T-helper 2 cell treated with Interferon-gamma antibody and Interleukin-4, amounts not matched to agents 100 ng/mL and 5 ng/mL, for 36 hours (primary cell): ENCODE data around the gene CAMK2G. TPM values are rescaled to one million over a fixed set of nuclear protein-coding genes. Genes with fewer than 3 reads are reported as not detected.
"Not testable (repeated sequence)": the region's sequence is repeated elsewhere in the genome, so short reads cannot be mapped to it uniquely, and the experiment has no call there.

ENCODE experiments used
- intact Hi-C: fragments of 100-400 bp; cut with micrococcal nuclease; formaldehyde crosslinking; loops from one replicate; pipeline ENCODE4 v1.15.1; 2023
- total RNA-seq: library from RNA; stranded (reverse); gene quantifications from 2 replicates; pipeline ENCODE4 v1.2.3, GENCODE V29; 2022

CAMK2G gene
- 52.3 and 52.5 TPM in 2 replicates for total RNA-seq

GRCh38 chr10:73874267-73875138 is at the start of gene CAMK2G:
CAMK2G (minus strand) TSS chr10:73874555; CDS start chr10:73874461, 94 bp downstream.
- intact Hi-C loops: loop anchor here (1.0 to 5.0 kb wide), 5 partner anchors 25 to 1358 kb away; partner anchors contain the start of gene VCL

- intact Hi-C loops: loop anchor here (1.0 to 5.0 kb wide), 2 partner anchors 11 to 35 kb away; partner anchors contain the start of gene PLAU
Measured at GRCh38 chr10:73922864-73923133, 48.4 kb upstream of the CAMK2G start.

GRCh38 chr10:73922007-73922863 is 47.9 kb upstream of the CAMK2G start:
- intact Hi-C loops: loop anchor here (1.0 to 5.0 kb wide), 2 partner anchors 11 to 35 kb away; partner anchors contain the start of gene PLAU

DNA sequence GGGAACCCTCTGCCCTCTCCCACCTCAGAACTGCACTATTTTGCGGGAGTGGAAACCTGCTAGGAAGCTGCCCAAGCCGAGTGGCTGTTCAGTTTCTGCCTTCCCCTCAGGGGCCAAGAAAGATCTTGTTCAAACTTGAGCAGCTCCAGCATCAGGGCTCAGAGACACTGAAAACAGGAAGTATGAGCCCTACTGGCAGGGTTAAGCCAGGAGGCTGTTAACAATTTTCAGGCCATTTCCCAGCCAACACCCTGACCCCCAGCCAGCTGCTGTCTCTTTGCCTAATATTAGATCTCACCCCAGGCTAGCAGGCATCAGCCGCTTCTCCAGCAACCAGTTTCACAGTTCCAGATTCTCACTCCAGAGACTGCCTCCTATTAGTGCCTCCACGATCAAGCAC is 45.7 kb upstream of the CAMK2G start:
- intact Hi-C loops: loop anchor here (5.0 kb wide), 1 partner anchor 33 kb away; no protein-coding TSS in a partner anchor

- intact Hi-C loops: not testable (repeated sequence)
Measured at GRCh38 chr10:73919481-73919880, 45.1 kb upstream of the CAMK2G start.

- intact Hi-C loops: no loop called here
Measured at GRCh38 chr10:73917566-73918305, 43.4 kb upstream of the CAMK2G start.

DNA sequence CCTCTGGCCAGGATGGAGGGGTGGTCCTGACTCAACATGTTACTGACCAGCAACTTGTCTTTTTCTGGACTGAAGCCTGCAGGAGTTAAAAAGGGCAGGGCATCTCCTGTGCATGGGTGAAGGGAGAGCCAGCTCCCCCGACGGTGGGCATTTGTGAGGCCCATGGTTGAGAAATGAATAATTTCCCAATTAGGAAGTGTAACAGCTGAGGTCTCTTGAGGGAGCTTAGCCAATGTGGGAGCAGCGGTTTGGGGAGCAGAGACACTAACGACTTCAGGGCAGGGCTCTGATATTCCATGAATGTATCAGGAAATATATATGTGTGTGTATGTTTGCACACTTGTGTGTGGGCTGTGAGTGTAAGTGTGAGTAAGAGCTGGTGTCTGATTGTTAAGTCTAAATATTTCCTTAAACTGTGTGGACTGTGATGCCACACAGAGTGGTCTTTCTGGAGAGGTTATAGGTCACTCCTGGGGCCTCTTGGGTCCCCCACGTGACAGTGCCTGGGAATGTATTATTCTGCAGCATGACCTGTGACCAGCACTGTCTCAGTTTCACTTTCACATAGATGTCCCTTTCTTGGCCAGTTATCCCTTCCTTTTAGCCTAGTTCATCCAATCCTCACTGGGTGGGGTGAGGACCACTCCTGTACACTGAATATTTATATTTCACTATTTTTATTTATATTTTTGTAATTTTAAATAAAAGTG is 42.6 kb upstream of the CAMK2G start:
- intact Hi-C loops: no loop called here

DNA sequence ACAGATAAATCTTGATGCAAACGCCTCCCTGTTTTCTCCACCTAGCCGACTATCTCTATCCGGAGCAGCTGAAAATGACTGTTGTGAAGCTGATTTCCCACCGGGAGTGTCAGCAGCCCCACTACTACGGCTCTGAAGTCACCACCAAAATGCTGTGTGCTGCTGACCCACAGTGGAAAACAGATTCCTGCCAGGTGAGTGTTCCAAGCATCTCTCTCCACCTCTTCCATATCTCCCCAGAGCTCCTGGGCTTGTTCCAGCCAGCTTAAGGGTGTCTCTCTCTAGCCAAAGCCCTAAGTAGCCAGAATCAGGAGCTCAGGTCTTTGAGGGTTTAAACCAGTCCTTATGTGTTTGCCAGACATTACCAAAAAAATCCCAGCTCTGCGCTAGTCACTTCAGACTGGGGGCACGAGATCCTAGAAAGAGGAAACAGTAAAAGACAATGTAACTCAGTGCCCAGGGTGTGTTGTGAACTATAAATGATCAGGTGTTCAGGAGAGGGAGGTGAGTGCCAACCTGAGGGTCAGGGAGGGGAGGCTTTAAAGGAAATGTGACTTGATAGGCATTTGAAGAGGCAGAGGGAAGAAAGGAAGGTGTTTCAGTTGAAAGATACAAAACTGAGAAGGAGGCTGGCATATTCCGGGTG is 41.0 kb upstream of the CAMK2G start:
- intact Hi-C loops: no loop called here

DNA sequence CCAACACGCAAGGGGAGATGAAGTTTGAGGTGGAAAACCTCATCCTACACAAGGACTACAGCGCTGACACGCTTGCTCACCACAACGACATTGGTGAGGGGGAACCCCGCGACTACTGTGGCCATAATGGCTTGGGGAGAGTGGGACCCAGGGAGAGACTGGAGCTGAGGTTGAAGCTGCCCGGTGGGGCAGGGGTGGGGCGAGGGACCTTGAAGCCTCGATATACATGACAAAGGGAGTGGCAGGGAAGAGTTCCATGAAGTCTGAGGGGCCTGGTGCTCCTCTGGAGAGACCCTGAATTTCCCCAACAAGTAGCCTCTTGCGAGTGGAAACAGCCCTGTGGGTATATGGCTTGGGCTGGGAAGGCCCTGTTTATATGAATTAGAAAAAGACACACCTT is 39.7 kb upstream of the CAMK2G start:
- intact Hi-C loops: no loop called here

- intact Hi-C loops: loop anchor here (1.0 to 2.0 kb wide), 2 partner anchors 11 to 25 kb away; no protein-coding TSS in a partner anchor
Measured at GRCh38 chr10:73911553-73912004, 37.2 kb upstream of the CAMK2G start.

GRCh38 chr10:73910764-73911552 is 36.6 kb upstream of the CAMK2G start, which contains the start of gene PLAU:
PLAU (plus strand) TSS chr10:73911132; CDS start chr10:73911556, 424 bp downstream.
- intact Hi-C loops: loop anchor here (1.0 to 2.0 kb wide), 2 partner anchors 11 to 24 kb away; no protein-coding TSS in a partner anchor

GRCh38 chr10:73910401-73910763 is 36.0 kb upstream of the CAMK2G start:
- intact Hi-C loops: loop anchor here (2.0 kb wide), 1 partner anchor 24 kb away; no protein-coding TSS in a partner anchor

DNA sequence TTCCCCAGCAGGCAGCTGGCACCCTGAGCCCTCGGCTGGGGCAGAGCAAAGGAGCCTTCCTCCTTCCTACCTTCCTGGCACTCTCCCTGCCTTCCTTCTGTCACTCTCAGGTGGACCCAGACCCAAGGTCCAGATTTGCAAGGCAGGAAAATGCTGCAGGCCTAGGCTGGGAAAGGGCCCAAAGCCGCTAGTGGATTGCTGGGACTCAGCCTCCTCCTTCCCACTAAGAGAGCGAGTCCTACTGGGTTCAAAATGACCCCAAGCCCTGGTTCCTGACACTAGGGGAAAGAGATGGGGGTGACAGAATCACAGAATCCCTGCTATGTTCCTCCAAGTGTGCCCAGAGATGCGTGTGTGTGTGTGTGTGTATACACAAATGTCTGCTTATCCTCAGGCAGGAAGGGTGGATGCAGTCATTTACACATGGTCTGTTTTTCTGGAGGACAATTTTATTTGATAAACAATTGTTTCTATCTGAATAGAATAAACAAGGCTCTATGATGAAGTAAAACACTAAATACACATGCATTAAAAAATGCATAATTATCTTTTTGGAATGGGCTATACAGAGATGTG is 35.3 kb upstream of the CAMK2G start:
- intact Hi-C loops: loop anchor here (1.0 to 2.0 kb wide), 2 partner anchors 23 to 47 kb away; no protein-coding TSS in a partner anchor

DNA sequence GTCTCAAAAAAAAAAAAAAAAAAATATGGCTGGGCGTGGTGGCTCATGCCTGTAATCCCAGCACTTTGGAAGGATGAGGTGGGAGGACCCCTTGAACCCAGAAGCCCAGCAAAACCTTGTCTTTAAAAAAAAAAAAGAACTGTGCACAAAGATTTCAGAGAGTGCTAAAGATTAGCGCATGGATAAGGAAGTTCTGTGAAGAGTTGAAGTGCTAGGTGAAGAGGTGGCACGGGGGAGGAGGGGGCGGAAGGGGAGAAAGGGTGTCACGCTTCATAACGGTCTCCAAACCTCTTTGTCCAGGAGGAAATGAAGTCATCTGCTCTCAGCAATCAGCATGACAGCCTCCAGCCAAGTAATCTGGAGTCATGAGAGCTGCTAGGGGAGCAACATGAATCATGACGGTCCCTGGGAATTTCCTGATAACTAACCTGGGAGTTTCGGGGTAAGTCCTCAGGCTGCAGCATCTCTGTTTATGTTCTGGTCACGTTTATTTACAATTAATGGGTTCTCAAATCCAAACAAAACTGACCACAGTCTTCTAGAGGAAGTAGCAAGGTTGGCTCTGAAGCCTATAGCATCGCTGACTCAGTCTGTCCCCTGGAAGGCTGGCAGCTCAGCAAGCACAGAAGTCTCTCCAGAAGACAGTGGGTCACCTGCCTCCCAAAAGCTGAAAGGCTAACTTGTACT is 34.6 kb upstream of the CAMK2G start:
- intact Hi-C loops: loop anchor here (1.0 kb wide), 1 partner anchor 47 kb away; no protein-coding TSS in a partner anchor

GRCh38 chr10:73907841-73908517 is 33.6 kb upstream of the CAMK2G start:
- intact Hi-C loops: no loop called here

GRCh38 chr10:73906524-73907447 is 32.4 kb upstream of the CAMK2G start:
- intact Hi-C loops: no loop called here
